GM23338 (cell line): ENCODE data around the gene CACNB4. TPM values are rescaled to one million over a fixed set of nuclear protein-coding genes. Genes with fewer than 3 reads are reported as not detected.
"Not testable (repeated sequence)": the region's sequence is repeated elsewhere in the genome, so short reads cannot be mapped to it uniquely, and the experiment has no call there.

ENCODE experiments used
- ATAC-seq: fragments of 200-7000 bp; cut with Tn5 transposase; 3 replicates; pipeline ENCODE4 v1.9.1; 2020
- DNase-seq: peaks from one replicate; pipeline ENCODE4 v3.0.0-alpha.2; 2015; ENCODE audit warnings: low spot score
- H2AFZ ChIP-seq: fragments of 200-600 bp; sonication (generic); 2 replicates; pipeline ENCODE4 v1.8.0; 2016; ENCODE audit warnings: antibody characterized with exemption, mild to moderate bottlenecking, moderate library complexity
- H3F3A ChIP-seq: fragments of 200-600 bp; sonication (generic); replicated peaks from 2 replicates; pipeline ENCODE4 v1.8.0; 2017; ENCODE audit warnings: antibody characterized with exemption, mixed run types, low read depth
- H3K27ac ChIP-seq: fragments of 200-600 bp; sonication (generic); 2 replicates; pipeline ENCODE4 v1.6.1; 2016; ENCODE audit warnings: low read depth
- H3K27me3 ChIP-seq: fragments of 200-600 bp; sonication (generic); 2 replicates; pipeline ENCODE4 v1.8.0; 2016; ENCODE audit warnings: mild to moderate bottlenecking, mixed run types, moderate library complexity; ENCODE audit not compliant: insufficient read depth
- H3K36me3 ChIP-seq: fragments of 200-600 bp; sonication (generic); 2 replicates; pipeline ENCODE4 v1.8.0; 2016; ENCODE audit warnings: mild to moderate bottlenecking; ENCODE audit not compliant: insufficient read depth
- H3K4me1 ChIP-seq: fragments of 200-600 bp; sonication (generic); 2 replicates; pipeline ENCODE4 v1.8.0; 2016; ENCODE audit warnings: mild to moderate bottlenecking, moderate library complexity; ENCODE audit not compliant: insufficient read depth
- H3K4me2 ChIP-seq: fragments of 200-600 bp; sonication (generic); 2 replicates; pipeline ENCODE4 v1.7.1; 2017; ENCODE audit warnings: mixed run types
- H3K4me3 ChIP-seq: fragments of 200-600 bp; sonication (generic); 2 replicates; pipeline ENCODE4 v1.6.1; 2016; ENCODE audit warnings: mixed run types
- H3K79me2 ChIP-seq: fragments of 200-600 bp; sonication (generic); replicated peaks from 2 replicates; pipeline ENCODE4 v1.8.0; 2017; ENCODE audit warnings: mild to moderate bottlenecking; ENCODE audit not compliant: insufficient read depth
- H3K9me2 ChIP-seq: fragments of 200-600 bp; sonication (generic); 2 replicates; pipeline ENCODE4 v1.8.0; 2017; ENCODE audit not compliant: insufficient read depth
- H4K20me1 ChIP-seq: fragments of 200-600 bp; sonication (generic); replicated peaks from 2 replicates; pipeline ENCODE4 v1.8.0; 2017; ENCODE audit warnings: mild to moderate bottlenecking; ENCODE audit not compliant: insufficient read depth
- H3K27ac Mint-ChIP-seq: 2 replicates; pipeline ENCODE4 v1.8.0; 2020; ENCODE audit warnings: inconsistent platforms, mild to moderate bottlenecking, moderate library complexity, mixed read lengths
- H3K27me3 Mint-ChIP-seq: 3 replicates; pipeline ENCODE4 v1.8.0; 2022; ENCODE audit warnings: low read depth, mild to moderate bottlenecking, moderate library complexity, mixed read lengths, inconsistent platforms; ENCODE audit not compliant: insufficient read depth, poor library complexity
- H3K36me3 Mint-ChIP-seq: 3 replicates; pipeline ENCODE4 v1.8.0; 2021; ENCODE audit warnings: low read depth, mild to moderate bottlenecking, inconsistent platforms, moderate library complexity, mixed read lengths
- H3K4me1 Mint-ChIP-seq: 3 replicates; pipeline ENCODE4 v1.8.0; 2020; ENCODE audit warnings: mild to moderate bottlenecking, inconsistent platforms, mixed read lengths
- H3K4me3 Mint-ChIP-seq: 3 replicates; pipeline ENCODE4 v1.8.0; 2021; ENCODE audit warnings: moderate library complexity, mild to moderate bottlenecking, inconsistent platforms, mixed read lengths
- H3K9me3 Mint-ChIP-seq: 3 replicates; pipeline ENCODE4 v1.8.0; 2020; ENCODE audit warnings: moderate library complexity, mild to moderate bottlenecking, inconsistent platforms, mixed read lengths
- CREB1 ChIP-seq: fragments of 250-450 bp; sonication (Bioruptor Pico); IDR thresholded peaks from 2 replicates; pipeline ENCODE4 v1.5.0; 2020; ENCODE audit warnings: low read depth, mild to moderate bottlenecking, moderate library complexity
- CTCF ChIP-seq, 2 experiments: fragments of 200-600 bp in 1 of 2; sonication (generic) in 1 of 2; conservative IDR thresholded peaks; 2 replicates each; pipeline versions ENCODE4 v1.5.1 to v1.6.1; 2016 to 2017; ENCODE audit warnings: antibody characterized with exemption in 2 of 2, low read depth in 2 of 2, mild to moderate bottlenecking in 2 of 2, moderate library complexity in 1 of 2
- ETS1 ChIP-seq: IDR thresholded peaks from 2 replicates; pipeline ENCODE4 v1.6.1; 2016; ENCODE audit warnings: antibody characterized with exemption
- EZH2 ChIP-seq: fragments of 200-600 bp; sonication (generic); IDR thresholded peaks from one replicate; pipeline ENCODE4 v1.8.0; 2017; ENCODE audit warnings: antibody characterized with exemption, mild to moderate bottlenecking, low read depth; ENCODE audit not compliant: unreplicated experiment
- JUNB ChIP-seq: IDR thresholded peaks from one replicate; pipeline ENCODE4 v1.6.1; 2016; ENCODE audit warnings: antibody characterized with exemption; ENCODE audit not compliant: unreplicated experiment
- STAT1 ChIP-seq: IDR thresholded peaks from one replicate; pipeline ENCODE4 v1.6.1; 2016; ENCODE audit warnings: antibody characterized with exemption; ENCODE audit not compliant: unreplicated experiment
- polyA plus RNA-seq: library from polyadenylated mRNA; unstranded; fragments of >200 nt; fragmentation: Nextera tagmentation; extraction: Ambion mirVana; gene quantifications from 2 replicates; pipeline ENCODE4 v1.2.1, GENCODE V29; 2016
- total RNA-seq: library from RNA; depleted of rRNA; stranded (reverse); fragments of >200 nt; shearing (Covaris generic); gene quantifications from 2 replicates; pipeline ENCODE4 v1.2.3, GENCODE V29; 2014

Gene CACNB4
- total and polyA plus RNA-seq, 2 experiments from 2014 or later, result 4.0 to 9.8 TPM

- Histone ChIP-seq H4K20me1 (no peaks in the 10 kb centered on the region), H3K4me2 (no peak overlapping the region), H3K79me2 (no peaks in the 10 kb centered on the region), H3K4me3 (no peak overlapping the region), H3K4me1 (no peaks in the 10 kb centered on the region), H3K27me3 (no peaks in the 10 kb centered on the region), H3K36me3 (no peaks in the 10 kb centered on the region), H2AFZ (no peak overlapping the region), H3K9me2 (no peaks in the 10 kb centered on the region), H3F3A (no peaks in the 10 kb centered on the region), H3K27ac (no peak overlapping the region)
- Mint-ChIP-seq H3K9me3 (no peaks in the 10 kb centered on the region), H3K4me1 (peaks cover 10% of the 10 kb centered on the region; the same call in 2 of the 3 replicates), H3K27ac (no peak overlapping the region; the same call in 1 of the 2 replicates), H3K4me3 (no peak overlapping the region), H3K36me3 (no peaks in the 10 kb centered on the region), H3K27me3 (no peaks in the 10 kb centered on the region)
- ATAC-seq (peak; percentile 72), DNase-seq (peak; percentile 55)
- peak; percentile 46 to 56 for TF ChIP-seq CTCF (conservative IDR thresholded peaks at IDR 0.05; ENCODE audit: low read depth in 2 of 2)
- no peak for TF ChIP-seq JUNB
- TF ChIP-seq EZH2, result no peak
These were observed 17.1 kb upstream of the CACNB4 start for GRCh38 chr2:152115952-152116351.

GRCh38 chr2:152114366-152114765, 15.5 kb upstream of the CACNB4 start:
- ATAC-seq (no peak), DNase-seq (no peak)
- no peak overlapping the region for H3K27ac Mint-ChIP-seq
- H3K27me3 Mint-ChIP-seq, result no peaks in the 10 kb centered on the region
- H3K27ac ChIP-seq, result no peak overlapping the region
- no peak overlapping the region for H3K4me3 Mint-ChIP-seq
- H3K27me3 ChIP-seq, result no peaks in the 10 kb centered on the region
- H3K4me3 ChIP-seq, result no peak overlapping the region
- no peak overlapping the region for H2AFZ ChIP-seq
- H3K9me2 ChIP-seq, result no peaks in the 10 kb centered on the region
- no peak overlapping the region for H3K4me2 ChIP-seq
- no peak for TF ChIP-seq CREB1 (CRISPR knock-in tag)
- no peak for TF ChIP-seq STAT1
- TF ChIP-seq ETS1, result no peak
- H3K36me3 Mint-ChIP-seq, result no peaks in the 10 kb centered on the region
- H3K36me3 ChIP-seq, result no peaks in the 10 kb centered on the region
- no peaks in the 10 kb centered on the region for H3K9me3 Mint-ChIP-seq
- H3F3A ChIP-seq, result 0 out of 2 replicates have a peak, but pooled peaks cover 4% of the 10 kb centered on the region
- H3K4me1 ChIP-seq, result no peaks in the 10 kb centered on the region
- H3K4me1 Mint-ChIP-seq, result peaks cover 10% of the 10 kb centered on the region; the same call in 2 of the 3 replicates
- no peaks in the 10 kb centered on the region for H4K20me1 ChIP-seq
- H3K79me2 ChIP-seq, result no peaks in the 10 kb centered on the region

GRCh38 chr2:152107140-152107539, 8.3 kb upstream of the CACNB4 start:
- not testable (repeated sequence) for ATAC-seq, H3K27me3 Mint-ChIP-seq, H3K27me3 ChIP-seq, H4K20me1 ChIP-seq, H3K4me1 Mint-ChIP-seq, H3K36me3 Mint-ChIP-seq, H3K4me3 Mint-ChIP-seq, H3K27ac ChIP-seq, H3K9me3 Mint-ChIP-seq, H3F3A ChIP-seq, H3K27ac Mint-ChIP-seq, H3K36me3 ChIP-seq, H2AFZ ChIP-seq, DNase-seq, H3K9me2 ChIP-seq, H3K4me1 ChIP-seq, H3K79me2 ChIP-seq, H3K4me2 ChIP-seq, H3K4me3 ChIP-seq
